ENCODE results near the gene PPP1R1B.
A peak's percentile ranks its signal among the peaks of the same experiment; 100 is the strongest.
"Not testable (repeated sequence)": the region's sequence is repeated elsewhere in the genome, so short reads cannot be mapped to it uniquely, and the experiment has no call there.

PPP1R1B gene

GRCh38 chr17:39626171-39627046 is at the start of gene PPP1R1B:
PPP1R1B (plus strand) TSS chr17:39626952; CDS start chr17:39627393, 441 bp downstream.
- no peaks in the 10 kb centered on the region for H3K9me3 ChIP-seq (ENCODE audit: low read length)
- no peak within 1 kb of the TSS for H3K27ac ChIP-seq (ENCODE audit: low read depth, low read length)
- H3K4me3 ChIP-seq (ENCODE audit: low read depth in 1 of 2, low read length in 2 of 2): peak within 1 kb of the TSS in 1 of 2 donors; percentile 32
- H3K4me1 ChIP-seq (ENCODE audit: insufficient read depth, low read length): no peaks in the 10 kb centered on the region
- no peak within 1 kb of the TSS for H3K9ac ChIP-seq (ENCODE audit: low read length)
- no peaks in the 10 kb centered on the region for H3K36me3 ChIP-seq (ENCODE audit: insufficient read depth, low read length)
- peaks cover 25 to 53% of the 10 kb centered on the region in 2 donors for H3K27me3 ChIP-seq (ENCODE audit: control insufficient read depth in 1 of 2, insufficient read depth in 2 of 2, low read length in 2 of 2)

- Histone ChIP-seq H3K9me3 (ENCODE audit: low read length) (no peaks in the 10 kb centered on the region), H3K27ac (ENCODE audit: low read depth, low read length) (no peak overlapping the region), H3K27me3 (ENCODE audit: control insufficient read depth in 1 of 2, insufficient read depth in 2 of 2, low read length in 2 of 2) (peaks cover 0 to 4% of the 10 kb centered on the region in 2 donors), H3K9ac (ENCODE audit: low read length) (no peak overlapping the region), H3K4me3 (ENCODE audit: low read depth in 1 of 2, low read length in 2 of 2) (no peak overlapping the region), H3K36me3 (ENCODE audit: insufficient read depth, low read length) (no peaks in the 10 kb centered on the region), H3K4me1 (ENCODE audit: insufficient read depth, low read length) (no peaks in the 10 kb centered on the region)
Observed at GRCh38 chr17:39578272-39578671, 48.5 kb upstream of the PPP1R1B start.

GRCh38 chr17:39579318-39580081 is 47.3 kb upstream of the PPP1R1B start:
- Histone ChIP-seq H3K9ac (ENCODE audit: low read length) (no peak overlapping the region), H3K36me3 (ENCODE audit: insufficient read depth, low read length) (no peaks in the 10 kb centered on the region), H3K9me3 (ENCODE audit: low read length) (no peaks in the 10 kb centered on the region), H3K4me1 (ENCODE audit: insufficient read depth, low read length) (no peaks in the 10 kb centered on the region), H3K27me3 (ENCODE audit: control insufficient read depth in 1 of 2, insufficient read depth in 2 of 2, low read length in 2 of 2) (peaks cover 0 to 4% of the 10 kb centered on the region in 2 donors), H3K4me3 (ENCODE audit: low read depth in 1 of 2, low read length in 2 of 2) (no peak overlapping the region), H3K27ac (ENCODE audit: low read depth, low read length) (no peak overlapping the region)

DNA sequence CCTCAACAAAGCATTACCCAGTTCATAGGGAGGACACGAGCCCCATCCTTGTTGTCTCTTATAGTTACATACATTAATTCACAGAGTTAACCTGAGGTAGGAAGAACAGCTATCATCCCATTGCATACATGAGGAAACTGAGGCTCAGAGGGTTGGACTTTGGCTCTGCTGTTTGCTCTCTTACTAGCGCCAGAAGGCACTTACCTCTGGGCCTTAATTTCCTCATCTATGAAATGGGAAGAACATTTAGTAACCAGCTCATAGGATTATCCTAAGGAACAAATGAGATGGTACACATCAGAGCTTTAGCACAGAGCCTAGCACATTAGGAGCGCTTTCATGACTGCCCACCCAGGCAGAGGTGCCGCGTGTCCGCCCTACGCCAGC is 46.7 kb upstream of the PPP1R1B start:
- Histone ChIP-seq H3K9me3 (ENCODE audit: low read length) (no peaks in the 10 kb centered on the region), H3K27me3 (ENCODE audit: control insufficient read depth in 1 of 2, insufficient read depth in 2 of 2, low read length in 2 of 2) (peaks cover 0 to 4% of the 10 kb centered on the region in 2 donors), H3K36me3 (ENCODE audit: insufficient read depth, low read length) (no peaks in the 10 kb centered on the region), H3K4me1 (ENCODE audit: insufficient read depth, low read length) (no peaks in the 10 kb centered on the region), H3K27ac (ENCODE audit: low read depth, low read length) (no peak overlapping the region), H3K9ac (ENCODE audit: low read length) (no peak overlapping the region), H3K4me3 (ENCODE audit: low read depth in 1 of 2, low read length in 2 of 2) (no peak overlapping the region)

GRCh38 chr17:39581071-39581758 is 45.5 kb upstream of the PPP1R1B start:
- no peaks in the 10 kb centered on the region for H3K4me1 ChIP-seq (ENCODE audit: insufficient read depth, low read length)
- H3K9me3 ChIP-seq (ENCODE audit: low read length): no peaks in the 10 kb centered on the region
- no peaks in the 10 kb centered on the region for H3K36me3 ChIP-seq (ENCODE audit: insufficient read depth, low read length)
- no peak overlapping the region for H3K27ac ChIP-seq (ENCODE audit: low read depth, low read length)
- H3K9ac ChIP-seq (ENCODE audit: low read length): no peak overlapping the region
- peaks cover 0 to 4% of the 10 kb centered on the region in 2 donors for H3K27me3 ChIP-seq (ENCODE audit: control insufficient read depth in 1 of 2, insufficient read depth in 2 of 2, low read length in 2 of 2)
- no peak overlapping the region for H3K4me3 ChIP-seq (ENCODE audit: low read depth in 1 of 2, low read length in 2 of 2)

DNA sequence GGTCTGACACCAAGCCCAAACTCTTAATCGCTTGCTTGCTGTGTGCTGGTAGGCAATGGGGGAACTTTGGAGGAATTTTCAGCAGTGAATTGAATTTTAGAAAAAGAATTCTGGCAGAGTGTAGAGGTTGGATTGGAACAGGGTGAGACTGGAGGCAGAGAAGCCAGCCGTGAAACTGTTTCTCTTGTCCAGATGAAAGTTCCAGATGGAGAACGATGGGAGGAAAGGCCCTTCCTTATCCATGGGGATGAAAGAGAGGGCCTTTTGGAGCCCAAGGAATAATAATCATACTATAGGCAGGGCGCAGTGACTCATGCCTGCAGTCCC is 45.0 kb upstream of the PPP1R1B start:
- peaks cover 0 to 4% of the 10 kb centered on the region in 2 donors for H3K27me3 ChIP-seq (ENCODE audit: control insufficient read depth in 1 of 2, insufficient read depth in 2 of 2, low read length in 2 of 2)
- H3K4me3 ChIP-seq (ENCODE audit: low read depth in 1 of 2, low read length in 2 of 2): no peak overlapping the region
- no peaks in the 10 kb centered on the region for H3K36me3 ChIP-seq (ENCODE audit: insufficient read depth, low read length)
- no peak overlapping the region for H3K27ac ChIP-seq (ENCODE audit: low read depth, low read length)
- H3K4me1 ChIP-seq (ENCODE audit: insufficient read depth, low read length): no peaks in the 10 kb centered on the region
- H3K9ac ChIP-seq (ENCODE audit: low read length): no peak overlapping the region
- H3K9me3 ChIP-seq (ENCODE audit: low read length): no peaks in the 10 kb centered on the region

GRCh38 chr17:39582658-39583057 is 44.1 kb upstream of the PPP1R1B start:
- Histone ChIP-seq H3K36me3 (ENCODE audit: insufficient read depth, low read length) (no peaks in the 10 kb centered on the region), H3K4me3 (ENCODE audit: low read depth in 1 of 2, low read length in 2 of 2) (no peak overlapping the region), H3K4me1 (ENCODE audit: insufficient read depth, low read length) (no peaks in the 10 kb centered on the region), H3K9ac (ENCODE audit: low read length) (no peak overlapping the region), H3K9me3 (ENCODE audit: low read length) (no peaks in the 10 kb centered on the region), H3K27me3 (ENCODE audit: control insufficient read depth in 1 of 2, insufficient read depth in 2 of 2, low read length in 2 of 2) (peaks cover 0 to 4% of the 10 kb centered on the region in 2 donors), H3K27ac (ENCODE audit: low read depth, low read length) (no peak overlapping the region)

DNA sequence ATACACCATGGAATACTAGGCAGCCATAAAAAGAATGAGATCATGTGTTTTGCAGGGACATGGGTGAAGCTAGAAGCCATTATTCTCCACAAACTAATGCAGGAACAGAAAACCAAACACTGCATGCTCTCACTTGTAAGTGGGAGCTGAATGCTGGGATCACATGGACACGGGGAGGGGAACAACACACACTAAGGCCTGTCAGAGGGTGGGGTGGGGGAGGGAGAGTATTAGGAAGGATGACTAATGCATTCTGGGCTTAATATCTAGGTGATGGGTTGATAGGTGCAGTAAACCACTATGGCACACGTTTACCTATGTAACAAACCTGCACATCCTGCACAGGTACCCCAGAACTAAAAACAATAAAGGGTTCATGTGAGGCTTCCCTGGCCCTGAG is 36.6 kb upstream of the PPP1R1B start:
- H3K36me3 ChIP-seq (ENCODE audit: insufficient read depth, low read length); H3K9me3 ChIP-seq (ENCODE audit: low read length); H3K4me3 ChIP-seq (ENCODE audit: low read depth in 1 of 2, low read length in 2 of 2); H3K4me1 ChIP-seq (ENCODE audit: insufficient read depth, low read length); H3K9ac ChIP-seq (ENCODE audit: low read length); H3K27ac ChIP-seq (ENCODE audit: low read depth, low read length): not testable (repeated sequence)
- peaks cover 0 to 23% of the 10 kb centered on the region in 2 donors for H3K27me3 ChIP-seq (ENCODE audit: control insufficient read depth in 1 of 2, insufficient read depth in 2 of 2, low read length in 2 of 2)

- H3K4me1 ChIP-seq (ENCODE audit: insufficient read depth, low read length): no peaks in the 10 kb centered on the region
- H3K9ac ChIP-seq (ENCODE audit: low read length): no peak overlapping the region
- H3K27ac ChIP-seq (ENCODE audit: low read depth, low read length): no peak overlapping the region
- H3K9me3 ChIP-seq (ENCODE audit: low read length): no peaks in the 10 kb centered on the region
- peaks cover 8 to 44% of the 10 kb centered on the region in 2 donors for H3K27me3 ChIP-seq (ENCODE audit: control insufficient read depth in 1 of 2, insufficient read depth in 2 of 2, low read length in 2 of 2)
- no peaks in the 10 kb centered on the region for H3K36me3 ChIP-seq (ENCODE audit: insufficient read depth, low read length)
- H3K4me3 ChIP-seq (ENCODE audit: low read depth in 1 of 2, low read length in 2 of 2): no peak overlapping the region
Observed at GRCh38 chr17:39591958-39592954, 34.5 kb upstream of the PPP1R1B start.

DNA sequence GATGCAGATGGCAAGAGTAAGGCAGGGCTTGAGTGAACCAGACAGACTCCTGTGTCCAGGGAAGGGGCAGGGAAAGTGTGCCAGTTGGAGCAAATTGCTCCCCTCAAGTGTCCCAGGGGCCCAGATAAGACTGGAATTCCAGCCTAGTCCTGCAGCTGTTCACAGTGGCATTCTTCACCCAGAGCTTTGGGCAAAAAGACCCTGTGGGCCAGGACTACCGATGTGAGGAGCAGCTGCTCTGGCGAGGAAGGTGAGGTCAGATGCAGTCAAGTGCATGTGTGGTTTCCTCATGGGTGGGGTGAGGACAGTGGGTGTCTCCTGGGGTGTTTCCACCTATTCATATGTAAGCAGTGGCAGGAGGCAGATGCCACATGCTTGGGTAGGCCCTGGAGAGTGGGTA is 33.4 kb upstream of the PPP1R1B start:
- H3K27ac ChIP-seq (ENCODE audit: low read depth, low read length): no peak overlapping the region
- no peak overlapping the region for H3K4me3 ChIP-seq (ENCODE audit: low read depth in 1 of 2, low read length in 2 of 2)
- no peaks in the 10 kb centered on the region for H3K9me3 ChIP-seq (ENCODE audit: low read length)
- peaks cover 16 to 55% of the 10 kb centered on the region in 2 donors for H3K27me3 ChIP-seq (ENCODE audit: control insufficient read depth in 1 of 2, insufficient read depth in 2 of 2, low read length in 2 of 2)
- H3K9ac ChIP-seq (ENCODE audit: low read length): no peak overlapping the region
- H3K36me3 ChIP-seq (ENCODE audit: insufficient read depth, low read length): no peaks in the 10 kb centered on the region
- peaks cover under 1% of the 10 kb centered on the region for H3K4me1 ChIP-seq (ENCODE audit: insufficient read depth, low read length)

All from muscle layer of colon (tissue), 2 donors.